ENCODE measurements around the gene RCAN1.

The RCAN1 gene

DNA sequence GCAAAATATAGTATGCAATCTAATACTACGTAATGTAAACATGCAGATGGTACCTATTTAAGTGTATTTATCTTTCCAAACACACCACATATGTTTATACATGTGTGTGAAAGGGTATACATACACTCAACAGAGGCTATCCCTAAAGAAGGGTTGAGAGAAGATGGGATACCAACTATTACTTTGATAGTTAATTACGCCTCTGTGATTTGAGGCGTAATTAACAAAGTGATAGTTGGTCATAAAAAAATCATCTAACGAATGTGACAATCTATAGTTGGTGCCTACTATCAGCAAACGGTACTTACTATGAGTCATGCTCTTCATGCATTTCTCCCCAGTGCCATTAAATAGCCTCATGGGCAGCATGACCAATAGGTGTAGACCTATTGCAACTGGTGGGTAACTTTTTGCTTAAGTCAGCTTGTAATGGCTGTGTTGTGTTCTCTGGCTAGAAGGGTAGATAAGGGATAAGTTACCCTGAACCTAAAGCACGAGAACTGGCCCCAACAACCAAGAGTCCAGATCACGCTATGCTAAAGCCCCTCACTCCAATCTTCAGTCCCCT lies 15.3 kb downstream of the RCAN1 start:
- DNase-seq (ENCODE audit: low read depth in 2 of 2) = no peak

DNA sequence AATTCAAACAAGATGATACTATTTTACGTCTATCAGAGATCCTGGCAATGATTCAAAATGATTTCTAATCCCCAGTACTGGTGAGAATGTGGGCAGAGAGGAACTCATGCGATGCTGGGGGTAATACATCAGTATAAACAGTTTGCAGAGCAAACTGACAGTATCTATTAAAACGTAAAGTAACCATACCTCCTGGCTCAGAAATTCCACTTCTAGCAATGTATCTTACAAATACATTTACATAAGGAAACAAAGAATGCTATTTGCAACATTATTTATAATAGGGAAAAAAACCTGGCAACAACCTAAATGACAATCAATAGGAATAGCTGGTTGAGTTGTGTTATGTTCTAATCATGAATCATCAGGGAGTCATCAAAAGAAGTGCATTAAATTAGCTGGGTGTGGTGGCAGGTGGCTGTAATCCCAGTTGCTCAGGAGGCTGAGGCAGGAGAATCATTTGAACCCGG lies 15.9 kb downstream of the RCAN1 start:
- DNase-seq (ENCODE audit: low read depth in 2 of 2) = no peak

DNA sequence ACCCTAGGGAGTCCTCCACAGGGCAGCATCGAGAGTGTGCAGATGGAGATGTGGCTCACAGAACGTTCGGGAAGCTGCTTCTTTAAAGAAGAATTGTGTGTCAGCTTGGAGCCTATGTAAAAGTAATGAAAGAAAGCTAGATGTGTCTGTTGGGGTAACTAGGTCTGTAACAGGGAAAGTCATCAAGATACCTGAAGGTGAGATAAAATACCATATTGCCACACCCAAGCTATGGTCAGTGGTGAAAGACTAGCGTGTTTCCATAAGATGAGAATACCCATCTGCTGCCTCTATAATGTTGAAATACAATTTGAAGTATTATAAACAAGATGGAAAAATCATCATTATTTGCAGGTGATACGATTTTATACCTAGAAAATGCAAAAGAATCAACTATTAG lies 17.5 kb downstream of the RCAN1 start:
- DNase-seq (ENCODE audit: low read depth in 2 of 2) = no peak

DNA sequence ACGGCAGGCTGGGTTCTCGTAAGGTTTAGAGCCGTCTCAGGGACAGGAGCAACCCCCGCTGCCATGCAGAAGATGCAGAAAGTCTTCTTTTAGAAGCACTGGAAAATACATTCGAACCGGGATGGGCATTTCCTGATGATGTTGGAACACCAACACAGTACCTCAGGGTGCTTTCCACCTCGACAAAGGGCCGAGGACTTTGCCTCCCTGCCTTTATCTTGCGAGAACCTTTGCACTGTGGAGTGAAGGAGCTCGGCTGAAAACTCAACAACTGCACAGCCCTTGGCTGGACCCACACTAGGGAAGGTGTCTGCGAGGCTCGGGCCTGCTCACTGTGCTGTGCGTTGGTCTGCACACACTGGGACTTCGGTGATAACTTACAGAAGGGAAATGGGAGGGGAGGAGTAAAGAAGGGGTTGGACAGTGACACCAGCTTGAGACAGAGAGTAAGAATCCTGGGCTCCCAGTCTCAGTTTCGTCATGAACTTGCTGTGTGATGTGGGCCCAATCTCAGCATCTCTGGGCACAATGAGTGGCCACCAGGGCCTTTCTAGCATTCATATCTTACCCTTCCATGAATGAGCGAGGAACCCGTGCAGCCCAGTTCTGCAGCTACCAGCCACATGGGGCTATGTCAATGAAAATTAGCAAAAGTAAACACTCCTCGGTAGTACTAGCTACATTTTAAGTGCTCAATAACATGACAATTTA lies 18.2 kb downstream of the RCAN1 start:
- no peak for DNase-seq (ENCODE audit: low read depth in 2 of 2)

DNA sequence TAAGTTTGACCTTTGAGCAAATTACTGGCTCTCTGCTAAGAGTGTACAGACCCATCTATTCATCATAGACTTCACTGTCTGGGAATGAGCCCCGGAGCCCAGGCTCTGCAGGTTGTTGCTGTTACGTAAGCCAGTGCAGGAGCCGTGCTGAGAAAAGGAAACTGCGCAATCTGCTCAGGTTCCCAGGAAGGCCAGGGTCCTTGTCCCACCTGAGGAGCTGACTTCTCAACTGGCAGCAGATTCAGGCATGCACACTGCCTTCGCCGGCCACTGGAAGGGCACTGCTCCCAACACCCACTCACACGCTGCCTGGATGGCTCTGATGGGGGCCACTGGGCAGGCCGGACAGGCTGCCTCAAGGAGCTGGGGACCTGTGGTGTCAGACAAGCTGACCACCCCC lies 19.5 kb downstream of the RCAN1 start:
- DNase-seq (ENCODE audit: low read depth in 2 of 2) = no peak

DNA sequence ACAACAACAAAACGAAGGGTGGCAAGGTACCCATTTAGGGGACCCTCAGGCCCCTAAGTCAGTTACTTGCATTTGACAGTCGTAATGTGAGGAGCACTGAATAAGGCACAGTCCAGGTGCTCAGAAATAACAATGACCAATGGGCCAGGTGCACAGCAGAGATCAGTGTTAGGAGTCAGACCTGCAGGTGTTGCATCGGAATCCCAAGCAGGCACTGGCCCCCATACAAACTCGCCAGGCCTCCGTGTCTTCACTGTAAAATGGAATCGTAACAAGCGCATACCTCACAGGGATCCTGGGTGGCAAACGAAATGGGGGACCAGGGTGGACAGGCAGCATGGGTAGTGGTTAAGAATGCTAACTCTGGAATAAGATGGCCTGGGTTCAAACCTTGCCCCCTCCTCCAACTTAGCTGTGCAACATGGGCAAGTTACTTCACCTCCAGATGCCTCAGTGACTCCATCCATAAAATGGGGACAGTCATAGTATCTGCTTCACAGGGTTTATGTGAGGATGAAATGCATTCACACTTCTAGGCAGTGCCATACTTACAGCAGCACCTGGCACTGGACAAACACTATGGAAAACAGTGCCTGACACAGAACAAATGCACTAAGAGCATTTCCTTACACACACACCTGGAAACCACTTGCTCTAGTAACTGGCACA lies 20.2 kb downstream of the RCAN1 start:
- DNase-seq (ENCODE audit: low read depth in 2 of 2) = no peak

DNA sequence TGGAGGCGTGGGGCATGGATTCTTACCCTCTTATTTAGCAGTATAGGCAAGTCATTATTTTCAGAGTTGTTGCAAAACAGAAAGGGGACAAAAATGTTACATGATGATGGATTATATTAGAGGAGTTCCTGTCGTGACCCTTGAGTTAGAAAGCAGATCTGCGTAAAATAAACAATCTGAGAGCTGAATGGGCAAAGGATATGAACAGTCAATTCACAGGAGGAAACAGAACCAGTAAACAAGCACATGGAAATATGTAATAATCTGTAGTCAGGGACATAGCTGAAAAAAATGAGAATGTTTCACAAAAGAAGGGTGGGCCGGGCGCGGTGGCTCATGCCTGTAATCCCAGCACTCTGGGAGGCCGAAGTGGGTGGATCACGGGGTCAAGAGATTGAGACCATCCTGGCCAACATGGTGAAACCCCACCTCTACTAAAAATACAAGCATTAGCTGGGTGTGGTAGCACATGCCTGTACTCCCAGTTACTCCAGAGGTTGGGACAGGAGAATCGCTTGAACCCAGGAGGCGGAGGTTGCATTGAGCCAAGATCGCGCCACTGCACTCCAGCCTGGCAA lies 20.9 kb downstream of the RCAN1 start:
- no peak for DNase-seq (ENCODE audit: low read depth in 2 of 2)

DNA sequence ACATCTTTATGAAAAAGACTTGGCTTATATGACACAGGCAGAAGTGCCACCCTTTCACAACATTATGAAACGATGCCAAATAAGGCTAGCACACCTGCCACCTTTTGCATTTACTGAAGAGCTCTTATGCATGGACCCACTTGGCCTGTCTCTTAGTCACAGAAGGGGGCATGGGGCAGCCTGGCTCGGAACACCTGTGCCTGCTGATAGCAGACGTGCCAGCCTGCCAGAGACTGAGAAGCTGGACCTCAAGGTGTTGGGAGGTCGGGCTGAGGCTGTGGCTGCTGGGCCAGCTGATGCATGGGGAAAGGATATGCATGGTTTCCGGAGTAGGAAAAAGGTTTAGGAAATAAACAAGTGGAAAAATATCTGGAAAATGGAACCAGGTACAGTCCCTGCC lies 21.5 kb downstream of the RCAN1 start:
- no peak for DNase-seq (ENCODE audit: low read depth in 2 of 2)

DNA sequence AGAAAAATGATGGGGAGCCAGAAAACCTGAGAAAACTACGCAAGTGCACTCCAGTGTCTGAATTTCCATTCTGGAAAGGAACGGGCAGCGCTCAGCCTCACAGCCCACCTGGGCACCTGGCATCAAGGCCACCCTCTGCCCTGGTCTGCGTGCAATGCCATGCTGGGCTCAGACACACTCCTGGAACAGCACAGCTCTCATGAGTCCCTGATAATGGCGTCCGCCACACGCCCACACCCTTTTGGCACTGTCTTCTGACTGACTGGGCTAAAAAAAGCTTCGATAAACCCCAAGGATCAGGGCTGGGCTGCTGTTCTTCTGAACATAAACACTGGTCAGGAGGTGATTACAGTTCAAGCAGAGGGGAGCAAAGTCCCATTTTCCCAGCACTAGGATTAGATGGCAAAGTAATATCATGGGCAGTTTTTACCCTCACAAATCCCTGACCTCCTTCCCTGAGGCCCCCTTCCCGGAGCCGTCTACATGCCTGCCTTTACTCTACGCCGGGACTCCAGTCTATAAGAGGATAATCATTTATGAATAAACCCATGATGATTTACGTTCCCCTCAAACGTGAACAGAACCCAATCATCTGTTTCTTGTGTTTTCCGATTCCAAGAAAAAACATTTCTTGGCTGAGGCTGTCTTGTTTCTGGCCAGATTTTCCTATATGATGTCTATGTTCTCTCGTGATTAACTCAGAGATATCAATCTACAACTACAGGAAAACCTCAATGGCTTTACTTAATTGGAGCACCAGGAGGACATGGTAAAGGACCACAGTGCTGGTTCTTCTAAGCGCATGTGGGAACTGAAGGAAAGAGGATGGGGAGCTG lies 22.6 kb downstream of the RCAN1 start:
- no peak for DNase-seq (ENCODE audit: low read depth in 2 of 2)

DNA sequence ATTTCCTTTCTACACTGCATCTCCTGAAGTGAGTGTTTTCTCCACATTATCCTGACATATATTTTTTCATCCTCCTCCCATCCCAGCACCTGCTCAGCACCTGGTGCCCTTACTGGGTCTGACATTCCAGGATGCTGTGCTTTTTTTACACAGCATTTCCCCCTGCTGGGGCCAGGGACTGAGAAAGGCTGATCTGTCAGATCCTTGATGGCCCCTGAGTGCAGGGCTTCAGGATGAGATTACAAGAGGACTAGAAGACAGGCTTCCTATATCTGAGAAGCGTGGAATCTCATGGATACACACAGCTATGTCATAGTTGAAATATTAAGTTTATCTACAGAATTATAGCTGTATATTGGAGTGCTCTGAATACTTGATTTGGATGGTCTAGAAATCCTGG lies 24.4 kb downstream of the RCAN1 start:
- DNase-seq (ENCODE audit: low read depth in 2 of 2) = no peak

DNA sequence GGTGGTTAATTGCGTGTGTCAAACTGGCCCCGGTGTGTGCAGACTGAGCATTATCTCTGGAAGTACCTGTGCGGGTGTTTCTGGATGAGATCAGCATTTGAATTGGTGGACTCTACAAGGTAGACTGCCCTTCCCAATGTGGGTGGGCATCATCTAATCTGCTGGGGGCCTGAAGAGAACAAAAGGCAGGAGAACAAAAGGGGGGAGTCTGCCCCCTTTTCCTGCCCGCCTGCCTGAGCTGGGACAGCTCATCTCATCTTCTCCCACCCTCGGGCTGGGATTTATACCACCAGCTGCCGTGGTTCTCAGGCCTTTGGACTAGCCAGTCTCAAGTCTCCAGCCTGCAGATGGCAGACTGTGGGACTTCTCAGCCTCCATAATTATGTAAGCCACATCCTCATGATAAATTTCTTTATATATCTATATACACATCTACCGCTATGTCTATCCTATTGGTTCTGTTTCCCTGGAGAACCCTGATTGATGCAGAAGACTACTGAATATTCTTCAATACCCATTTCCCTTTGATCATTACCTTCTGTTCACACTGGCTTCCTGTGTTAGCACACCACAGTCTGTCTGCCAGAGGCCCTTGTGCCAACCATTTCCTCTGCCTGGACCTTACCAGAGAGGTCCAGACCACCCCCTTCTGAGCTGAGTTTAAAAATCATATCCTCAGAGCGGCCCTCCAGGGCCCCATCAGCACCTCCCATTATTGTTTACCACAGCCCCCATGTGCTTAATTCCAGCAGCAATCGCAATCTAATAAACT lies 25.2 kb downstream of the RCAN1 start:
- DNase-seq (ENCODE audit: low read depth in 2 of 2) = no peak

DNA sequence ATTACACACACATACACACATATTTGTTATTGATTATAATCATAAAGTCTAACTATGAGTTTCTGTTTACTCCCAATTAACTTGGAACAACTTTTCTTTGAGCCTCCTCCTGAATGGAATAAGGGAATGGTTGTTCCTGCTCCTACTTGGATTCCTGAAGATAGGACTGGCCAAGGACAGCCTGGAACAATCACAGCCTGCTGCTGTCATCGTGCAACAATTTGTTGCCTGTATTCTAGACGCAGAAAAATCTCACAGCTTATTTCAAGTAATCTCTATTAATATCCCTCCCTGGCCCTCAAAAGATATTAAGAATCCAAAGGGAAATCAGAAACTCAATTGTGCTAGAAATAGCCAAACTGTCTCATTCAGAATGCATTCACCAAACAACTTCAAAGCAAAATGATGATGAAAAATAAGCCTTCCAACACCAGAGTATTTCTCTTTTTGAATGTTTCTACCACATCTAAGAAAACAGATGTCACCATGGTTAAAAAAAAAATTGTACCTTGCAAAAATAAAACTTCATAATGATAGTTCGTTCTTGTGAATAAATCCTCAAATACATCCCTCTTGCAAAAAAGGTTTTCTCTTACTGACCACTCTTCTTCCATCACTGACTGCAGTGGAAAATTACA lies 30.9 kb downstream of the RCAN1 start:
- no peak for DNase-seq (ENCODE audit: low read depth in 2 of 2)

DNA sequence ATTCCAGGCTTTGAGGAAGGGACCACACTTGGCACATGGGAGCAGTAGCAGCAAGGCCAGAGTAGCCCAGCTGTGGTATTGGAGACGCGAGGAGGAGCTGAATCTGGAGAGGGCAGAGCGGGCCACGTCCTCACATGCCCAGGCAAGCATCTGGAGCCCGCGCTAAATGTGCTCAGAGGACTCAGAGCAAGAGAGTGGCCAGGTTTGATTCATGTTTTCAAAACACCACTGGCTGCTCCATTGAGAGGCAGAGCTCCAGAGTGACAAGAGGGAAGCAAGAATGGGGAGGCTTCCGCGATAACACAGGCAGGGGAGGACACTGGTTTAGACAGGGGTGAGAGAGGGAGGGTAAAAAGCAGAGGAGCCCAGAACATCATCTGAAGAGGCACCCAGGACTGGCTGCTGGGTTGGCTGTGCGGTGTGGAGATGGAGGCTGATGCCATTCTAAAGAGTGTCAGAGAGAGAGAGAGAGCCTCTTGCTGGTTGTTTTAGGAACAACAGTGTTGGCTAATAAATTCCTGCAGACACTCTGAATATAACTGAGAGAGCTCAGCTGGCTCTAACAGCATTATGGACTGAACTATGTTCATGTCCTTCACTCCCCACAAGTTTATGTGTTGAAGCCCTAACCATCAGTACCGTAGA lies 32.3 kb downstream of the RCAN1 start:
- no peak for DNase-seq (ENCODE audit: low read depth in 2 of 2)

DNA sequence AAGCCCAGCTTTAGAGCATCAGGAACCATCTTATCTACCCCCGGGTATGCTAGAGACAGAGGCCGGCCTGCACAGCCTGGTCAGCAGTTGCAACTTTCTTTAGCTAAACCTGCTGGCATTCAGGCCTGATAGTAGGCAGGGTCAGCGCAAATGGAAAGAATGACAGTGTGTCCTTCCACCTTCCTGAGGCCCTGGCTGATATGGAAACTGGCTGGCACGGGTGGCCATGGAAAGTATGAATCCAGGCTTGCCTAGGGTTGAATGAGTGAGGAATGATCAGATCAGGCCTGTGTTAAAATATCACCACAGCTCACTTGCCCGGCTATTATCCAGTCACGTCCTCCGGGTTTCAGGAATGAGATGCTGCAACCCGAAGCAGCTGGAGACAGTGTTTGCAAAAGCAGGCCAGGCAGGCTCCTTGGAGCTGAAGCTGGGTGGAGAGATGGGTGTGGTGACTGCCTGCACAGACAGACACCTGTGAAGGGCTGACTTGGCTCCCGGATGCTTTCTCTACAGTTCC lies 34.7 kb downstream of the RCAN1 start:
- no peak for DNase-seq (ENCODE audit: low read depth in 2 of 2)

DNA sequence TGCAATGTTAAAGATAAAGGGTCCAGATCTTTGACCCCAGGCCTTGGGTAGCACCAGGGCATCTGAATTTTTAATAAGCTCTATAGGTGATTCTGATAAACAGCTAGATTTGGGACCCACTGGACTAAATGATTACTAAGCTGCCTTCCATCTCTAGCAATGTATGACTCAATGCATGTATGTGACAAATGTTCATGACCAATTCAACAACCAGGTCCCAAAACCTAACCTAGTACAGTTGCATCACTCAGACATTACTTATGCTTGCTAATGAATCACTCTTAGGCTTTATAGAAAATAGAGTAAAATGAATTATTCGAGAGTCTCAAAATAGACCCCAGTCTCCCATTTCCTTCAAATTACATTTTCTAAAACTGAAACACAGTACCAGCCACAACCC lies 35.5 kb downstream of the RCAN1 start:
- no peak for DNase-seq (ENCODE audit: low read depth in 2 of 2)

DNA sequence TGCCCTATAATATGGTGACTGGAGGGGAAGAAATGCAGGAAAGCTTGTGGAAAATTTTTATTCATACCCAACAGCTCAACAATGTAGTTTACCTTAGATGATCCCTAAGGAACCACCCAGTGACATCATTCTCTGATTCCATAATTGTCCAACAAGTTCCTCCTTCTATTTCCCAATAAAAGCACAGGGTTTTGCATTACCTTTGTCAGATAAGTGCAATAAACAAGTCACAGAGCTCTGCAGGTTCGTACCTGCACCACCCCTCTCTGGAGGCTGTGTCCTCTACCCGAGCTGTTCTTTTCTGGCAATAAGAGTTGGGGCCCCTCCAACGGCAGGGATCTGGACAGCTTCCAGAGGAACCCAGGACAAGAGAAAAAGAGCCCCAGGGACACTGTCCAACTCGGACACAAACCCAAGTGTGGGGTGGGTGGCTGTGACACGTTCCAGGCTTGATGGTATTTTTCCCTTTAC lies 38.8 kb downstream of the RCAN1 start:
- DNase-seq (ENCODE audit: low read depth in 2 of 2) = no peak

DNA sequence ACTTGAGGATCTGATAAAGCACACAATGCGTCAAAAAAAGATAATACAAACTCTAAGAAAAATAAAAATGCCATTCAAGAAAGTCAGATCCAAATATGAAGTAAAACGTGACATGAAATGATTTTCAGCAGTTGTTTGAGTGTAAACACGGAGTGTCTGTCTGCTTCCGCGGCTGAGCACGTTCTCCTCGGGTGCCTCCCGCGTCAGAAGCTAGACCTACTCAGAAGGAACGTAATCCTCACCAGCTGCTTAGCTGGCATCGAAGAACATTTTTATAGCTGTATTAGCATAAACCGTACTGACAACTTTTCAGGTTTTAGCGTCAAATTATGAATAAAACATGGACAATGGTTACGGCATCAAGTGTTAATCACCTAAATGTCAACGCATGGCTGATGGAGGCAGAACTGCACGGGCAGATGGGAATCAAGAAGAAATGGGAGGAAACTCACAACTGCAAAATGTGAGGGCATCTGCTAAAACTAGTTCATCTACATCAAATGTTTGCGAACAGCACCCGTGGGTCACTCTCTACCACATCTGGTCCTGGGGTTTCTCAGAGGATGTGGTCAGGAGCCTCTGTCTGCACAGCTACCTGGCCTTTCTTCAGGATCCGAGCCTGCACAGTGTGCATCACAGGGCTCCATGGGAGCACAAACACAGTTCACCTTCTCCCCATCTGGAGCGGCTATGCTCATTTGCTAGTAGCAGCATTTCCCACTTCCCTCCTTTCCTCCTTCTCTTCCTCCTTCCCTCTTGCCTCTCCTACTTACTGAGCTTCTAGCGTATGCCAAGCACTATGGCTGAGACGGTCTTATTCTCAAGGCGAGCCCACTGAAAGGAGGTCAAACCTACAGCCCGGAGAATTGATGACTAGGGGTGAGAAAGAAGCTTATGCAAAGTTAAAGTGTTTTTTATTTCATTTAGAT lies 40.0 kb downstream of the RCAN1 start:
- DNase-seq (ENCODE audit: low read depth in 2 of 2) = no peak

DNA sequence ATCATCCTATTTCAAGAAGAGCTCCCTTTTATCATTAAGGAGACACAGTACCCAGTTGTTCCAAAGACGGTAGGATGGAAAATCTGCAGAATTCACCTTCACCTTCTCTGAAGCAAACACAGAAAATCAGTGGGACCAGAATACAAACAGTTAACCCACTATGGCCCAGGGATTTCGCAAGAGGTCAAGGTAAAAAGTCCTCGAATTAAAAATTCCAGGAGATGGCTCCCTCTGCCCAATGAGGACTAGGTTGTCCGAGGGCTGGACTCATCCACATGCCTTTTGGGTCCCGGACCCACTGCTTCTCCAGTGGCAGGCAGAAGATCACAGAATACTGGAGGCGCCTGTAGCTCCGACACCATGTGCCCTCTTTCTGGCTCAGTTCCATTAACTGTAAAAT lies 42.9 kb downstream of the RCAN1 start:
- DNase-seq (ENCODE audit: low read depth in 2 of 2) = no peak

DNA sequence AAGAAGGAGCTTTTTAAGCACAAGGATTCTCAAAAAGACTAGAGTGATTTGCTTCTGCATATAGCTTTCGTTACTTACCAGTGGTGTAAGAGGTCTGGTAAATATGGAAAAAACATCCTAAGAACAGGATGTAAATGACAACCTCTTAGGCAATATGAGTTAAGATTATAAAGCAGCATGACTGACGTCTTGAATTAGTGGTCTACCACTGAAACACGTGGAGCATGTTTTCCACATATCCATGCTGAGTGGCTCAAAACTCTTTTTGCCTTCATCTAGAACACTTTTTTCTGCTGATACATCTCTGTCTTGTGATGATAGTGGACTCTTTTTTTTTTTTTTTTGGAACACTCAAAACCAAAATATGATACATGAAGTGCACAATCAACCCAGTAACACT lies 44.6 kb downstream of the RCAN1 start:
- DNase-seq (ENCODE audit: low read depth in 2 of 2) = no peak

All from stimulated activated CD4-positive, alpha-beta T cell treated with anti-CD3 and anti-CD28 coated beads, Interleukin-4, amount 100 ng/mL, for 48 hours (primary cell).